Tibial nerve (tissue), 4 donors: ENCODE results near the gene TOR2A. TPM values are rescaled to one million over a fixed set of nuclear protein-coding genes. Genes with fewer than 3 reads are reported as not detected.

ENCODE experiments used
- DNase-seq, 2 donors: peaks; one replicate each; pipeline ENCODE4 v3.0.0-alpha.2; 2019; ENCODE audit warnings: low spot score in 2 of 2
- H3K27ac ChIP-seq, 4 donors: fragments of 200-600 bp; sonication (generic) in 3 of 4; one replicate each; pipeline ENCODE4 v1.5.1; 2017 to 2019; ENCODE audit warnings: mild to moderate bottlenecking in 1 of 4
- H3K27me3 ChIP-seq, 2 donors: fragments of 200-600 bp; sonication (generic) in 1 of 2; one replicate each; pipeline versions ENCODE4 v1.5.1 to v1.6.0; 2017 to 2019
- H3K36me3 ChIP-seq, 3 donors: fragments of 200-600 bp; sonication (generic); one replicate each; pipeline ENCODE4 v1.5.1; 2018 to 2019
- H3K4me1 ChIP-seq, 4 donors: fragments of 200-600 bp; sonication (generic) in 3 of 4; one replicate each; pipeline ENCODE4 v1.5.1; 2017 to 2019
- H3K4me3 ChIP-seq, 4 donors: fragments of 200-600 bp; sonication (generic) in 3 of 4; one replicate each; pipeline ENCODE4 v1.5.1; 2017 to 2019; ENCODE audit warnings: mild to moderate bottlenecking in 1 of 4, moderate library complexity in 1 of 4
- H3K9me3 ChIP-seq, 4 donors: fragments of 200-600 bp; sonication (generic) in 3 of 4; one replicate each; pipeline ENCODE4 v1.5.1; 2017 to 2019
- CTCF ChIP-seq, 5 experiments: fragments of 200-600 bp in 3 of 5; fragments of 450-650 bp in 2 of 5; sonication (generic) in 3 of 5; IDR thresholded peaks; one replicate each; pipeline ENCODE4 v1.5.1; 2016 to 2019; ENCODE audit warnings: antibody characterized with exemption in 5 of 5, mild to moderate bottlenecking in 3 of 5, moderate library complexity in 2 of 5
- EP300 ChIP-seq, 2 donors: sonication (generic); formaldehyde crosslinking; IDR thresholded peaks; one replicate each; pipeline ENCODE4 v1.6.1; 2017; ENCODE audit warnings: antibody characterized with exemption in 2 of 2, mild to moderate bottlenecking in 1 of 2
- POLR2A ChIP-seq, 2 donors: fragments of 450-650 bp; IDR thresholded peaks; one replicate each; pipeline ENCODE4 v1.6.1; 2017; ENCODE audit warnings: antibody characterized with exemption in 2 of 2, mild to moderate bottlenecking in 2 of 2, moderate library complexity in 2 of 2
- WGBS, 2 donors: methylation state at CpG; one replicate each; pipeline ENCODE4 v1.1.5; 2018; 5-methylcytosine and 5-hydroxymethylcytosine counted together
- total RNA-seq, 4 donors: library from RNA; depleted of rRNA; stranded (reverse); fragments of >200 nt; gene quantifications; one replicate each; pipeline ENCODE4 v1.1.0, GENCODE V29; 2016

The TOR2A gene
- total RNA-seq, 4 donors from 2014 or later, result 13.3 to 15.3 (median 14.4) TPM

GRCh38 chr9:127707766-127708165, 27.3 kb downstream of the TOR2A start:
- H3K4me3 ChIP-seq, result no peak overlapping the region
- H3K36me3 ChIP-seq, result peaks cover 0 to 10% (median 0%) of the 10 kb centered on the region in 3 donors
- 47 to 57% methylated on average over 4 to 5 of the region's 5 CpGs for WGBS, 2 donors
- peaks cover 0 to 9% of the 10 kb centered on the region in 2 donors for H3K27me3 ChIP-seq
- no peak for DNase-seq
- no peak for TF ChIP-seq CTCF (IDR thresholded peaks at IDR 0.05)
- no peak for TF ChIP-seq EP300 (IDR thresholded peaks at IDR 0.05)
- no peak for TF ChIP-seq POLR2A (IDR thresholded peaks at IDR 0.05)
- no peaks in the 10 kb centered on the region for H3K4me1 ChIP-seq
- no peaks in the 10 kb centered on the region for H3K9me3 ChIP-seq
- H3K27ac ChIP-seq, result no peak overlapping the region

GRCh38 chr9:127706836-127707241, 28.3 kb downstream of the TOR2A start, which contains the start of gene CFAP157:
Gene CFAP157, plus strand, starts transcription at chr9:127706988. Its CDS starts 44 bp downstream, at chr9:127707032.
- no peak for TF ChIP-seq POLR2A (IDR thresholded peaks at IDR 0.05)
- TF ChIP-seq EP300 (IDR thresholded peaks at IDR 0.05), result no peak
- no peak for TF ChIP-seq CTCF (IDR thresholded peaks at IDR 0.05)
- WGBS, 2 donors, result 63 to 64% methylated on average over 11 of the region's 11 CpGs
- no peak within 1 kb of the TSS for H3K27ac ChIP-seq
- no peak within 1 kb of the TSS for H3K4me3 ChIP-seq
- H3K9me3 ChIP-seq, result no peaks in the 10 kb centered on the region
- H3K4me1 ChIP-seq, result no peaks in the 10 kb centered on the region
- peaks cover 0 to 5% (median 0%) of the 10 kb centered on the region in 3 donors for H3K36me3 ChIP-seq
- no peak for DNase-seq
- peaks cover 0 to 9% of the 10 kb centered on the region in 2 donors for H3K27me3 ChIP-seq

DNA sequence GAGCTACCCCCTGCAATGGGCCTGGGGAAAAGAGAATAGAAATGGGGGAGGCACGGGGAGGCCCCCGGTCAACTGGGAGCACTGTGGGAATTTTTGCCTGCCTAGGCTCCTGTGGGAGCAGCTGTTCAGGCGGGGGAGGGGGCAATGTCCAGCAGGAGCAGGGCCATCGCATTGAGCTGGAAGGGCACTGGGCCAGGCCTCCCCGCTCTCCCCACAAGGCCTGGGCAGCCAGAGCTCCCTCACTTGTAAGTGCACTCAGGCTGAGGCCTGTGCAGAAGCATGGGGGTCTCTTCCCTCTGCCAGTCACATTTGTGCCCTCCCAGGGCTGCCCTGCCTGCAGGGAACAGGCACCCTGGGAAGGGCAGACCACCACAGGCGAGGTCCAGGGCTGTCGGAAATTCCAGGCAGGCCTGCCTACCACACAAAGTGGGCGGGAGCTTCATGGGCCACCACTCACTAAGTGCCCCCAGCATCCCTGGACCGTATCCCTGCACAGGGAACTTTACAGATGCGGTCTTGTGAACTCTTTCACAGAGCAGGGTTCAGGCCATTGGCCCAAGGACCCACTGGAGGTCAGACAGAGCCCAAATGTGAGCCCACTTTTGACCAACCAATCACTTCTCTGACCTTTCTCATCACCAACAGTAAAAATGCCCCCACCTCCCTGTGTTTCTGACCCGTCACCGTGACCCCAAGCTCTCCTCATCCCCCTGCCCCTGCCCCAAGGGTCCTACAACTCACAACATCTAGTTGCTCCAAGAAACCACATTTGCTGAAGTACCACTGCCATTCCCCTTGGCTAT, 29.3 kb downstream of the TOR2A start:
- H3K27ac ChIP-seq, result no peak overlapping the region
- H3K4me3 ChIP-seq, result no peak overlapping the region
- H3K36me3 ChIP-seq, result no peaks in the 10 kb centered on the region
- no peaks in the 10 kb centered on the region for H3K4me1 ChIP-seq
- 76 to 77% methylated on average over 8 to 12 of the region's 12 CpGs for WGBS, 2 donors
- TF ChIP-seq POLR2A (IDR thresholded peaks at IDR 0.05) (no peak), CTCF (IDR thresholded peaks at IDR 0.05) (no peak), EP300 (IDR thresholded peaks at IDR 0.05) (no peak)
- peaks cover 0 to 9% of the 10 kb centered on the region in 2 donors for H3K27me3 ChIP-seq
- no peaks in the 10 kb centered on the region for H3K9me3 ChIP-seq
- no peak for DNase-seq

- H3K27ac ChIP-seq, result no peak overlapping the region
- H3K4me1 ChIP-seq, result peaks cover 0 to 16% (median 3%) of the 10 kb centered on the region in 4 donors
- H3K9me3 ChIP-seq, result no peaks in the 10 kb centered on the region
- DNase-seq, result no peak
- peaks cover 0 to 9% of the 10 kb centered on the region in 2 donors for H3K27me3 ChIP-seq
- TF ChIP-seq CTCF (IDR thresholded peaks at IDR 0.05) (no peak), EP300 (IDR thresholded peaks at IDR 0.05) (no peak), POLR2A (IDR thresholded peaks at IDR 0.05) (no peak)
- H3K36me3 ChIP-seq, result no peaks in the 10 kb centered on the region
- H3K4me3 ChIP-seq, result no peak overlapping the region
- WGBS, 2 donors, result 66 to 71% methylated on average over 9 of the region's 9 CpGs
Measured at GRCh38 chr9:127703289-127703946, 31.7 kb downstream of the TOR2A start.
